Hepatocyte (in vitro differentiated cells): ENCODE results near the gene CREG2. TPM values are rescaled to one million over a fixed set of nuclear protein-coding genes. Genes with fewer than 3 reads are reported as not detected.
A peak's percentile ranks its signal among the peaks of the same experiment; 100 is the strongest.

Experiments used
- DNase-seq: peaks from one replicate; pipeline ENCODE4 v3.0.0-alpha.2; 2016; ENCODE audit warnings: low spot score
- H2AFZ ChIP-seq: fragments of 200-600 bp; sonication (generic); 2 replicates; pipeline ENCODE4 v1.6.0; 2016; ENCODE audit warnings: antibody characterized with exemption, mild to moderate bottlenecking
- H3K27ac ChIP-seq: fragments of 200-600 bp; sonication (generic); 2 replicates; pipeline ENCODE4 v1.5.1; 2016; ENCODE audit warnings: mild to moderate bottlenecking
- H3K27me3 ChIP-seq: fragments of 200-600 bp; sonication (generic); 2 replicates; pipeline ENCODE4 v1.6.1; 2016
- H3K36me3 ChIP-seq: fragments of 200-600 bp; sonication (generic); replicated peaks from 2 replicates; pipeline ENCODE4 v1.5.1; 2016; ENCODE audit warnings: low read depth; ENCODE audit not compliant: insufficient read depth
- H3K4me1 ChIP-seq: fragments of 200-600 bp; sonication (generic); 2 replicates; pipeline ENCODE4 v1.5.1; 2016; ENCODE audit warnings: mild to moderate bottlenecking, moderate library complexity; ENCODE audit not compliant: insufficient read depth
- H3K4me2 ChIP-seq: fragments of 200-600 bp; sonication (generic); 2 replicates; pipeline ENCODE4 v1.6.0; 2016
- H3K4me3 ChIP-seq: fragments of 200-600 bp; sonication (generic); 2 replicates; pipeline ENCODE4 v1.5.1; 2016; ENCODE audit warnings: mild to moderate bottlenecking
- H3K79me2 ChIP-seq: fragments of 200-600 bp; sonication (generic); 2 replicates; pipeline ENCODE4 v1.6.0; 2017; ENCODE audit warnings: mild to moderate bottlenecking
- H3K9me2 ChIP-seq: fragments of 200-600 bp; sonication (generic); replicated peaks from 2 replicates; pipeline ENCODE4 v1.6.0; 2017; ENCODE audit warnings: mild to moderate bottlenecking; ENCODE audit not compliant: insufficient read depth
- H3K9me3 ChIP-seq: fragments of 200-600 bp; sonication (generic); 2 replicates; pipeline ENCODE4 v1.5.1; 2016; ENCODE audit warnings: low read depth, mild to moderate bottlenecking
- H4K20me1 ChIP-seq: fragments of 200-600 bp; sonication (generic); 2 replicates; pipeline ENCODE4 v1.6.0; 2016; ENCODE audit warnings: mild to moderate bottlenecking; ENCODE audit not compliant: insufficient read depth, poor library complexity, severe bottlenecking
- CTCF ChIP-seq: fragments of 200-600 bp; sonication (generic); IDR thresholded peaks from 2 replicates; pipeline ENCODE4 v1.5.1; 2016; ENCODE audit warnings: antibody characterized with exemption, mild to moderate bottlenecking; ENCODE audit not compliant: poor library complexity
- EZH2 ChIP-seq: fragments of 200-600 bp; sonication (generic); IDR thresholded peaks from 2 replicates; pipeline ENCODE4 v1.6.1; 2016; ENCODE audit warnings: antibody characterized with exemption, mild to moderate bottlenecking, borderline replicate concordance
- EZH2phosphoT487 ChIP-seq: fragments of 200-600 bp; sonication (generic); IDR thresholded peaks from one replicate; pipeline ENCODE4 v1.6.1; 2018; ENCODE audit warnings: antibody characterized with exemption, mild to moderate bottlenecking, low read depth, moderate library complexity; ENCODE audit not compliant: unreplicated experiment, severe bottlenecking
- WGBS: methylation state at CpG from one replicate; pipeline ENCODE4 v1.1.6; 2016; ENCODE audit warnings: low lambda C conversion rate; ENCODE audit errors: missing lambda C conversion rate; 5-methylcytosine and 5-hydroxymethylcytosine counted together
- polyA plus RNA-seq: library from polyadenylated mRNA; unstranded; fragments of >200 nt; fragmentation: Nextera tagmentation; extraction: Ambion mirVana; gene quantifications from 2 replicates; pipeline ENCODE4 v1.2.1, GENCODE V29; 2016
- total RNA-seq: library from RNA; depleted of rRNA; stranded (reverse); fragments of >200 nt; gene quantifications from 2 replicates; pipeline ENCODE4 v1.2.3, GENCODE V29; 2014

Gene CREG2
- total and polyA plus RNA-seq, 2 experiments from 2014 or later, result 2.2 to 4.8 TPM

GRCh38 chr2:101305492-101306078 lies 81.7 kb downstream of the CREG2 start:
- 68% methylated on average over 7 of the region's 7 CpGs for WGBS
- no peak overlapping the region for H3K4me3 ChIP-seq
- peak; percentile 37 for DNase-seq

DNA sequence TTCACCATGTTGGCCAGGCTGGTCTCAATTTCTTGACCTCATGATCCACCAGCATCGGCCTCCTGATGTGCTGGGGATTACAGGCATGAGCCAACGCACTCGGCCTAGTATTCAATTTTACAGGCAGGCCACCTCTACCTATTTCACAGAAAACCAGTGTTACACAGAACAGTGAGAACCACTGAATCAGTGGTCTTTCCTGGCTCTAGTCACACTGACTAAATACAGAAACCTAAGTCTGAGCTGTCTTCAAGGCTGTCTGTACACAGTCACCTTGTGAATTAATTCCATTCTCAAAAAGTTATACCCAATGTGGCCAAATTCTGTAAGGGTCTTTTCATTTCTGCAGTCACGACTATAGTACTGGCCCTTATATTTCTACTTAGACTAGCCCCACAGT lies 82.3 kb downstream of the CREG2 start:
- no peaks in the 10 kb centered on the region for H3K9me3 ChIP-seq
- TF ChIP-seq CTCF (no peak), EZH2phosphoT487 (no peak), EZH2 (no peak)
- H3K4me3 ChIP-seq, result no peak overlapping the region
- H3K36me3 ChIP-seq, result no peaks in the 10 kb centered on the region
- H3K9me2 ChIP-seq, result no peaks in the 10 kb centered on the region
- H3K4me1 ChIP-seq, result peaks cover 29% of the 10 kb centered on the region
- WGBS, result 82% methylated on average over 4 of the region's 4 CpGs
- H3K4me2 ChIP-seq, result peak overlapping the region; percentile 93
- H3K27me3 ChIP-seq, result no peaks in the 10 kb centered on the region
- peaks cover 73% of the 10 kb centered on the region for H4K20me1 ChIP-seq
- peaks cover 84% of the 10 kb centered on the region for H3K79me2 ChIP-seq
- no peak overlapping the region for H2AFZ ChIP-seq
- no peak for DNase-seq
- peak overlapping the region; percentile 60 for H3K27ac ChIP-seq

More at GRCh38 chr2:101305492-101306078, 81.7 kb downstream of the CREG2 start:
- TF ChIP-seq CTCF, result no peak
- TF ChIP-seq EZH2phosphoT487, result no peak
- Histone ChIP-seq H2AFZ (no peak overlapping the region), H3K27ac (peak overlapping the region; percentile 91), H3K79me2 (peaks cover 79% of the 10 kb centered on the region), H3K36me3 (no peaks in the 10 kb centered on the region), H4K20me1 (peaks cover 68% of the 10 kb centered on the region), H3K4me1 (peaks cover 29% of the 10 kb centered on the region), H3K4me2 (peak overlapping the region; percentile 93), H3K9me3 (no peaks in the 10 kb centered on the region), H3K27me3 (no peaks in the 10 kb centered on the region), H3K9me2 (no peaks in the 10 kb centered on the region)

- Histone ChIP-seq H3K27ac (no peak overlapping the region), H2AFZ (no peak overlapping the region), H3K9me3 (no peaks in the 10 kb centered on the region), H3K36me3 (no peaks in the 10 kb centered on the region), H4K20me1 (peaks cover 87% of the 10 kb centered on the region), H3K4me1 (peaks cover 25% of the 10 kb centered on the region), H3K79me2 (peaks cover 98% of the 10 kb centered on the region), H3K9me2 (no peaks in the 10 kb centered on the region), H3K4me2 (no peak overlapping the region), H3K4me3 (no peak overlapping the region), H3K27me3 (no peaks in the 10 kb centered on the region)
- no peak for TF ChIP-seq CTCF
- no peak for TF ChIP-seq EZH2phosphoT487
- TF ChIP-seq EZH2, result no peak
- no peak for DNase-seq
- WGBS, result 97% methylated on average over 1 of the region's 1 CpG
These were observed 83.6 kb downstream of the CREG2 start for GRCh38 chr2:101303688-101304087.
